NCI-H2196 treated with DMSO at 0.1 percent for 48 hours (cell line): ENCODE results near the gene ADCY5.

Source experiments
- DNase-seq: peaks from one replicate; lab custom pipeline; 2025; ENCODE audit not compliant: unreplicated experiment; lab: John Stamatoyannopoulos, UW

Gene ADCY5

DNA sequence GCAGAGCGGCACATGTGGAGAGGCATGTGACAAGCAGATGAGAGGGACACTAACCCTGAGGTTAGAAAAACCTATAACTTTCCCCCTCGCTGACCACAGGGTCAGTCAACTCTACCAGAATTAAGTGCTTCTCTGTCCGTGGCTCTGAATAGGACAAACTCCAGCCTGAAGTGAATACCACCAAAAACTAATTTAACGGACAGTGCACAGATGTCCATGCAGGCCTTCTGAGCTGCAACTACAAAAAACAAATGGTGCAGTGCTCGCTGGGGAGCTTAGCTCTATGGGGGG lies 59.3 kb downstream of the ADCY5 start:
- no peak for DNase-seq

DNA sequence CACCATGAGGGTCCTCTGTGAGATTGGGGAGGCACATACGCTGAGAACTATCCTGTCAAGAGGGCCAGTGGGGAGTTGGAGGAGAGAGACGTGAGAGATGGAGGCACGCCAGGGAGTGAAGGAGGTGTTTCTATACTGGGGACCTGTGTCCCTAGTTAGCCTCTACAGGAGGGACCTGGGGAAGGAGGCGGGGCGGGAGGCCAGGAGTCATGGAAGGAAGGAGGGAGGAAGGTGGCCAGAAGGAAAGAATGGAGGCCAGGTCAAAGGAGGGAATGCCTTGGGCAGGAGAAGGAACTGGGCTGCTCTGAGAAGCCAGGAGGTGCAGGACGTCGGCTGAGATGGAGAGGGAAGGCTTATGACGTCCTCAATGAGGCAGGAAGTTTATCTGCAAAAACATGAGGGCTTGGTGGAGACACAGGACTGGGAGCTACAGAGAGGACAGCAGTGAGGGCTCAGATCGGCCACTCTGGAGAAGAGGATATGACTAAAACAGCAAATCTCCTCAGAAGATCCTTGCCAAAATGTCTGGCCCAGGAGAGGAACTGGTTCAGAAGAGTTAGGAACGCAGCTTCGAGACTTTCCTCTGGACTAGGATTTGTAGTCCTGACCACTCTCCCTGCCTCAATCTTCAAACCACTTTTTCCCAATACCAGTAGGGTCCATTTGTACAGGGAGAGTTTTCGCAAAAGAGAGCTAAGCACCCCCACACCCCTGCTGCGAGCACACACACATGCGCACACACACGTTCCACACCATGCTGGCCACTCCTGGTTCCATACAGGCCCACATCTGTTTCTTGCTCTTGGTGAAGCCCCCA lies 59.9 kb downstream of the ADCY5 start:
- no peak for DNase-seq

DNA sequence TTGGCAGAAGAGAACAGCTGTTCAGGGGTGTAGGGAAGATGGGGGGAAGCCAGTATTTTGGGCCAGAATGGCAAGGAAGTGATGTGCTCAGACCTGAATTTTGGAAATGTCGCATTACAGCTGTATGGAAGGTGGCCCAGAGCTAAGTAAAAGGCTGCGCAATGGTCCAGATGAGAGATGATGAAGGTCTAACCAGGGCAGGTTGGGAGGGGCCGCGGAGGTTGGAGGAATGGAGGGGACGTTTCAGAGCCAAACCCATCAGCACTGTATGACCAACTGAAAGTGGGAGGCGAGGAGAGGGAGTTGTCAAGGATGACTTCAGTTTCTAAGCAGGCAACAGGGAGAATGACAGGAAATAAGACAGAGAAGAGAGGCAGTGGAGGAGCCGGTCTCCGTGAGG lies 60.8 kb downstream of the ADCY5 start:
- DNase-seq: no peak

DNA sequence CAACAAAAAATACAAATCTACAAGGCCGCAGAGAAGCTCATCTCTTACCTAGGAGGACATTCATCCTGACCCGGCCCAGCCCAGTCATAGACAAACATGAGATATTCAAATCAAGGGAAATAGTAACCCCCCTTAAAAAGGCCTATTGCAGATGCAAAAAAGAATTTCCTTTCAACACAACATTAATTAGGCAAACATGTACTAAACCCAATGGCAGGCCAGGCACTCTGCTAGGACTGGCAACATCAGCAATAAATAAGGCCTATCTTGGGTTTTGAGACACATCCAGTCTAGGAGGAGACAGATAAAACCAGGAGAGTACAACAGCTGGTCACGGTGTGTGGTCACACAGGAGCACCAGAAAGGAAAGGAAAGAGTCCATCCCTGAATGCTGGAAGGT lies 61.4 kb downstream of the ADCY5 start:
- DNase-seq: no peak

DNA sequence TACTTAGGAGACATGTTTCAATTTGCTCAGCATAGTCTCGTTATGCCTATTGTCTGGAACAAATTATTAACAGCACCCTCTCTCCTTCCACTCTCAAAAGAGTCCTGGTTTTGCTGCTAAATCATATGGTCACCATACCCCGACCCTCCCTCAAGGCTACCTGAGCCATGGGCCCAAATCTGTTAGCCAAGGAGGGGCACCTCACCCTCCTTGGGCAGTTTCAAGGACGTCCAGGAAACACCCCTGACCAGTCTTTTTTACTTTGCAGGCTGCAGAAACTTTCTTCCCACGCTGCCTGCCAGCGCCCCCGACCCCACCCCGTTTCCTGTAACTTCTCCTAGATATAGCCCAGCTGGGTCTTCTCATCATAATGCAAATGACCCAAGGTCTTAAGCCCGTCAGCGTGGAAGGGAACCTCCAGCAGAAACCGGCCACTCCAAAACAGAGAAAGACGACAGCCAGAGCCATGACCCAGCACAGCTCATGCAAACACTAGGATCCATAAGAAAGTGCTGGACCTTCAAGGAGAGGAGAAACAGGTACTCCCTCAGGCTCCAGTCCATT lies 62.3 kb downstream of the ADCY5 start:
- no peak for DNase-seq

DNA sequence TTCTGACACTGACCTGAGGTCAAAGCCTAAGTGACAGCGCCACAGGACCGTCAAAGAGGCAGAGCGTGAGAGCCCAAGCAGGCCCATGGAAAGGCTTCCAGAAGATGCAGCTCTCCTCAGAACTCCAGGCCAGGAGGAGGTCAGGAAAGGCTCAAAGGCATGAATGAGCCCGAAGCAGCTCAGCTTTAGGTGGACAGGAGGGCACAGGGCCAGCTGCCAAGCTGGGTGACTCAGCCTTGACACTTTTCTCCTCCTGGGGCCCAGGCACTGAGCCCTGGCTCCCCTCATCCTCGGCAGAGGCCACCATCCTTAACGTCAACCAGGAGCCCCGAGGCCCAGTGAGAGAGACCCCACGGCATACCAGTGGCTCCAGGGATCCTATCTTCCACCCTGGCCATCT lies 62.9 kb downstream of the ADCY5 start:
- no peak for DNase-seq

DNA sequence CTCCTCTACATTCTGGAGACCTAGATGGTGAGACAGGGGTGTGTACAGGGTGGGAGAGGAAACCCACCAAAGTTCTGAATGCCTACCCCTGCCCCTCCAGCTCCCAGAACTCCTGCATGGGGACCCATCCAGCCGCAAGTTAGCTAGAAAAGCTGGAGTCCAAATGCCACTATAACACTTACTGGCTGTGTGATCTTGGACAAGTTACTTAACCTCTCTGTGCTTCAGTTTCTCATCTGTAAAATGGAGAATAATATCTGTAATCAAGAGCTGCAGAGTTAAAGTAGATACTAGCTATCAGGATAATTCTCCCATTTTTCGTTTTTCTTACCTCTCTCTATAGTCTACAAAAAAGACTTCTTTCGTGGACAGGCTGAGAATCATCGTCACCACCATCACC lies 63.4 kb downstream of the ADCY5 start:
- DNase-seq: no peak

DNA sequence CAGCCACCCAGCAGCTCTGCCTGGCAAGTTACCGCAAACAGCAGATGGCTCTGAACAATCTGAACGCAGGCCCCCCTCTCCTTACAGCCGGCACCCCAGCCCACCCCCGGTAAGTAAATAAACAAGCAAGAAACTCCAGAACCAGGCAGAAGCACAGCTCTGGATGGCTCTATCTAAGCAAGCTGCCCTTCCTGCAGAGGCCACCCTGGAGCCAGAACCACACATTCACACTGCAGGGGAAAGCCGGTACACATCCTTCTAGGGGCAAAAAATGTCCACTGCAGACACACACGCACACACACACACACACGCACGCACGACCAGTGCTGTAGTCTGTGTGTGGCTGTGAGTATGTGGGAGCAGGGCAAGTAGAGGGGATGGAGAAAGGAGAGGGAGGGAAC lies 63.9 kb downstream of the ADCY5 start:
- no peak for DNase-seq

DNA sequence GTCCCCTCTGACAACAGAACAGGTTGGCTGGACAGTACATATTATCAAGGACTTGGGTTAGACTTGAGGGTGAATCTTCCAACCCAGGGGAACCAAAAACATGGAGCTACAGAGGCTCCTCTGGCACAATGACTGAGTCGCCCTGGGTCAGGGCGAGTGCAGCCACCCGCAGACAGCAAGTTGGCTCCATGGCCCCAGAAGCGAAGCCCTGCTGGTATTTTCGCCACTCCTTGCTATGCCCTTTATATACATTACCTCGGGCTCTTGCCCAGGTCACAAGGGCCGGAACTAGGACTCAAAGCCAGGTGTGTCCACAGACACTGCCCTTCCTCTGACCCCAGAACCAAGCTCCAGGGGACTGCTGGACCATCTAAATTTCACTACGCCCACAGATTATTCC lies 64.6 kb downstream of the ADCY5 start:
- DNase-seq: no peak

DNA sequence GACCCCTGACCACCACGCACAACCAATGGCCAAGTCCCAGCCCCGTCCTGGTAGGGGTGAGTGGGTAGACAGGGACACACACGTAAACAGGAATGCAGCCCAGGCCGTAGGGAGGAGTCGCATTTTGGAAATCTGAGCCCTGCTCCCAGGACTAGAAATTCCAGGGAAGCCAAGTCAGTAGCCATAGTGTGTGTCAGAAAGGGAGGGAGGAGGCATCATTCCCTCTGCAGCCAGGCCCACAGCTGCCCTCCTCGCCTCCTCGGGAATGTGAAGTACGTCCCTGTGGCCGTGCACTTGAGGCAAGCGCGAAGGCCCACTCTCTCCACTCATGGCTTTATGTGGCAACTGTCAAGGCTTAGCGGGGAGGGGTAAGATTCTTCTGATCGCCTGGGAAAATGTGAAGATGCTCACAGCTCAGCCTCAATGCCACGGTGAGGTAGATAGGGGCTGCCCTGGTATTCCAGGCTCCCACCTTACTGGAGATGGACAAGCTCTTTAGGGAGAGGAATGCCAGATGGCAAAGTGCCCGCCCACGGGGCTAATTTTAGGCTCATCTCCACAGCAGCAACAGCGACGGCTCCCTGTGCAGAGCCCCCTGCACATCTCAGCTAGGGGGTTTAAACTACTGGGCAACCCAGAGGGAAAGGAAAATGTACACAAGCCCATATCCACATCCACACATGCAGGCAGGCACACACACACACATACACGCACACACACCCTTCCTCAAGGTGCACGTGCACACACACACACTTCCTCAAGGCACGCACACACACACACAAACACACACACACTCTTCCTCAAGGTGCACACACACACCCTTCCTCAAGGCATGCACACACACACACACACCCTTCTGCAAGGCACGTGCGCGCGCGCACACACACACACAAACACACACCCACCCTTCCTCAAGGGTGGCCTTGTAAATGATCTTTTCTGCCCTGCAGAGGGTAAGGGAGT lies 65.5 kb downstream of the ADCY5 start:
- DNase-seq: no peak

DNA sequence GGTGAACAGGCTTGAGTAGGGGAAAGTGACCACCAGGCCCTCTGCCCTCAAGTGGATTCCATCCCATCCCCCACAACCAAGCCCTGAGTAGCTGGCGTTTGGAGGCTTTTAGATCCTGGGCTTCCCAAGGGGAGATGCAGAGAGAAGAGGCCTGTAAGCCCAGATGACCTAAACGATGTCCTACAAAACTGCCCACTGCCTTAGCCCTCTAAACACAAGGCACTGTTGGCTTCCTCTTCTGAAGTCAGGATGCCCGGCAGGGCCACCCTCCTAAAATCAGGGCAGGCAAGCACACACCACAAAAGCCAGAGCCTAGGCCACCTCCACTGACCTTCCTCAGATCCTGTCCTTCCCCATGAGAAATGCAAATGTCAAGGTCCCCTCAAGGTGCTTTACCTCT lies 68.6 kb downstream of the ADCY5 start:
- no peak for DNase-seq

DNA sequence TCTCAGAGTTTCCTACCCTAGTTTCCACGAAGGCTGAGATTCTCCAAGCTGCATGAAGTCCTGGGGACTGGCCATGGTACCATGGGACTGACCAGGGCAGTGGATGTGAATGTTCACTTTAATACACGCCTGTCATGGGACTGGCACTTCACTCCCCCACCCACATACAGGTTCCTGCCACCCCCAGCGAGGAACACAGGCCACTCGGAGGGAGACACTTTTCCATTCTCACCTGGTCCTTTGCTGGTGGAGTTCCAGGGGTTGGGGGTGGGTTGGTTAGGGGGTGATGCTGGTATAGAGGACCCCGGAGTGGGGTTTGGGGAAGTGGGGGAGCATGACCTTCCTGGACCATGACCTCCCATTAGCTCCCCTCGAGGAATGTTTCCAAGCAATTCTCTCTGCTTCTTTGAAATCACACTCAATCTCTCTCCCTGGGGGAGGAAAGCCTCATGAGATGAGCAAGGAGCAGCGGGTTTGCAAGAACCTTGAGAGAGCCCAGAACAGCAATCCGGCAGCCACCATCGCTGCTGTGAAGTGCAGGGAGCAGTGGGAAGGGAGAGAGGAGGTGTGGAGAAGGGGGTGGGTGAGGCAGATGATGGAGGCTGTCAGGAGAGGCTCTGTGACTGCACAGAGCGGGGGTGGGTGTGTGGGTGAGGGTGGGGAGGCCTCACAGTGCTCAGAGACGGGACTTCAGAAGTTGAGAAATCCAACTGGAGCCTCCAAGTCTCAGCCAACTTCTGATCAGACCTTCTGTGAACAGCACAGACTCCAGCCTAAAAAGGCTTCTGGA lies 69.7 kb downstream of the ADCY5 start:
- no peak for DNase-seq

DNA sequence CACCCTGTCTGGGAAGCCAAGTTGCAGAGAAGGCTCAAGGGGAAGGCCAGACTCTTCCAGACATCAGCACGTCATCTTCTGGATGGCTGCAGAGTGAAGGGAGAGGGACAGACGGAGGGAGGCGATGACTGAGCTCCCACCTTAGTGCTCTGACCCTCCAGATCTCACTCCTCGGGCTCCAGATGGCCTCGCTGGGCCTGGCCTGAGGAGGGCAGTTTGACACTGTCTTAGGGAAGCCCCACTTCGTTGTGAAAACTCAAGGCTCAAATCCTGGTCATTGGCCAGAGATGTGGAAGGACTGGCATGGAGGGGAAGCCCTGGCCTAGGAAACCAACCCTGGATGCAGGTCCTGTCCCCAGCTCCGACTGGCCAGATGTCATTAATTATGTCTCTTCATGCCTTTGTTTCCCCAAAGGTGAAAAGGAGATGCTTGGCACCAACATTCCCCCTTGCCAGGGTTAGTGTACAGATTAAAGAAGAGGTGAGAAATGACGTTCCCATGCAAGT lies 70.4 kb downstream of the ADCY5 start:
- no peak for DNase-seq

DNA sequence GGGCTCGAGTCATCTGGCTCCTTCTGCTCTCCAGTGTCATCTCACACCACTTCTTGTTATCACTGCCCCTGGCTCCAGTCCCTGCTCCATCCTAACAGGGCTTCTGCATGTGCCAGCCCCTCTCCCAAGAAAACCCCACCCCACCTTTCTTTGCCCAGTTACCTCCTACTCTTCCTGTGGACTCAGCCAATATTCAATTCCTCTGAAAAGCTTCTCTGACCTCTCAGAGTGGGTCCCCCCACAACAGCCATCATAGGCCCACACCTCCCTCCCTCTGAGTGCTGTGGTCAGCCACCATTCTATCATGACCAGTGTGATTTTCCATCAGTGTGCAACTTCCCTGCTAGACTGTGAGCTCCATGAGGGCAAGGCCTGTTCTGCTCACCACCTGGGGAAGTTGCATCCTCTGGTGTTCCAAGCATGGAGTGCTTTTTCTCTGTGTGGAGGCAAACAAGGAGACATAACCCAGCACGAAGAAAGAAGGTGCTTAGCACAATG lies 71.6 kb downstream of the ADCY5 start:
- no peak for DNase-seq

DNA sequence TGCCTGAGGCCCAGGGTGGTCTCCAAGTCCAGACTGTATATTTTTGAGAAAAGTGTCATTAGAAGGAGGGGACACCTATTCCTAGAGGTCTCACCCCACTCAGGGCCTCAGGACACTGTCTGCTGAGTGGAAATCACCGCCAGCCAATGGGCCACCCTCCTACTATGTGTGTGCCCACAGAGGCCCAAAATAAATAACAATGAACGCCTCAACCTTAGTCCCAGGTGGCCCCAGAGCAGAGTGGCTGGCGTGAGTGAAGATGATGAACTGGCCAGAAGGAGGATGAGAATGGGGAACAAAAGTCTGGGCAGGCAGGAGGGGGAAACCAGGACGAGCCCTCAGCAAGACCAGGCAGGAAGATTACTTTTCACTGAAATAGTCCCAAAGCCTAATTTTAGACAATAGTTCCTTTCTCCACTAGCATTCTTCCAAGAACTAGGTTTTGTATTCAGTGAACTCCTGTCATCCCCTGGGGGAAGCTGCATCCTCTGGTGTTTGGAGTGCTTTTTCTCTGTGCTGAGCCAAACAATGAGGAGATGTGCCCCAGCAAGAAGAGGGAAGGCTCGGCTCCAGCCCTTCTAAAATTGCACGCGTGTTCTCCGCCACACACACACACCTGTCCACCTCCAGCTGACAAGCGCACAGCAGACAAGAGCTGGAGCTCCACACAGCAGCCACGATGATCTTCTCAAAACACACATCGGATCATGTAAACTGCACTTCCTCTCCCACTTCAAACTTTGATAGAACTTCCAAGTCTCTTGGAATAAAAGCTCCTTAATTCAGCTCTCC lies 72.2 kb downstream of the ADCY5 start:
- no peak for DNase-seq

DNA sequence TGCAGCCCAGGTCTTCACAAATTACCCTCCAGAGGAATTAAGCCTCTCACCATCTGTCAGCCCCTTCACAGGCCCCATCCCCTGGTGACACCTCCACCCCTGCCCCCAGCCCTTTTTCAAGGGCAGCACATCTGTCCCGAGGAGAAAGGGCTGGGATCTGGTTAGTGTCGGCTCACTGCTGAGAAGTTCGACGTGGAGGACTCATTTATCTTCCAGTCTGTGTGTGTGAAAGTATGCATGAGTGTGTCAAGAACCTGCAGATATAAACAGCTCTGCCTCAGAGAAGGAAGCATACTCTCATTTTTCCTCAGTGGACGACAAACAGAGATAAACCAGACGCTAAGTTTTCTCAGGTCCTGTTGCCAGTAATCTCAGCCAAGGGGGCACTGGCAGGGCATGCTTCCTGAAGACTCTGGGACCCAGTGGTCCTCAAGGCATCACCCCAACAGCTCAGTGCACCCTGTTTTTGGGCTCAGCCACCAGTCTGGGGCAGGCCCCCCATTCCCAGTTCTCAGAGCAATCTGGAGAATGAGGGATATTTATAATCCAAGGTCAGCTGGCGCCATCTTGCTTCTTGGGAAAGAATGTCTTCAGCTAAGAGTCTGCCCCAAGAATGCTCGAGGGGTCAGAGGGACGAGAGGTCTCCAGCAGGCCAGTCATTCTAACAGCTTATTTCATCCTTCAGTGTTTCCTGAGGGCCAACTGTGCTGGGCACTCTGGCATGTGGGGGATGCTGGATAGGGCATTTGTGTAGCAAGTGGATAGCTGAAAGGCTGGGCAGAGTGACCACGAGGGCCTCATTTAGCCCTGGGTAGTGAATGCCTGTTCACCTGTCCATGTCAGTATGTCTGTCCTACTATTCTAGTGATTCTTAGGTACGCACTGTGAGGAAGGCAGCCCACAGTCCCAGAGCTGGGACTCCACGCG lies 73.6 kb downstream of the ADCY5 start:
- no peak for DNase-seq

DNA sequence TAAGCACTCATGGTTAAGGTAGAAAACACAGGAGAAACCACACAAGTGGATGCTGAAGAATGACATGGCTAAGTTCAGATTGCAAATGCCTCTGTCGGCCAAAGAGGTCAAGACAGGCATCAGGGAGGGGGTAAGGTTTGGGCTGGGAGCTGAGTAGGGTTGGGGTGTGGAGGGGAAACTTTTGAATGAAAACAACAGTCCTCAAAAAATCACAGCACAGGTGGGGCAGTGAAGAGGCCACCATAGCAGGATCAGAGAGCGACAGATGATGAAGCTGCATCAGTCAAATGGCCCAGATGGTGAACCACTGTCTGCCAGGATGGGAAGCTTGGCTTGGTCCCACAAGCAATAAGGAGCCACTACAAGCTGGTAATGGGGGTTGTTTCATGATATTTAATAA lies 74.9 kb downstream of the ADCY5 start:
- DNase-seq: no peak

DNA sequence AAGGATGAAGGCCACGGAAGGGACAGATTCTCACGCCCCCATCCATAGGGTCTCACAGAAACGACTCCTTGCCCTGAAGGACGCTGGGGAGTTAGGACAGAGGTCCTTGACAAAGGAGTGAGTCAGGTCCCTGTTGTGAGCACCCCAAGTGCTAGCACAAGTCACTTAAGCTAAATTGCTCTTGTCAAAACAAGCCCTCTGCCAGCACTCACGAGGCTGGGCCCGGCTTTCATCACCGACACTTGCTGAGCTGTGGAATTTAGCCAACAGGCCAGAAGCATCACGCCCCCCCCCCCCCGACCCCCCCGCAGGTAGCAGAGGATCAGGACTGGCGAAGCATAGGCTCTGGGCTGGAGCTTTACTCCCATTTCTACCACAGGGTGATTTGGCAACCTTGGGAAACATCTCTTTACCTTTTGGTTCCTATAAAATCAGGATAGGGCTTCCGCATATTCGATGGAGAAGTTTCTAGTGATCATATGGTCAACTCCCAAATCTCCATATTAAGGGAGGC lies 75.4 kb downstream of the ADCY5 start:
- DNase-seq: no peak
